ENCODE data around the gene SBDS.

SBDS gene

DNA sequence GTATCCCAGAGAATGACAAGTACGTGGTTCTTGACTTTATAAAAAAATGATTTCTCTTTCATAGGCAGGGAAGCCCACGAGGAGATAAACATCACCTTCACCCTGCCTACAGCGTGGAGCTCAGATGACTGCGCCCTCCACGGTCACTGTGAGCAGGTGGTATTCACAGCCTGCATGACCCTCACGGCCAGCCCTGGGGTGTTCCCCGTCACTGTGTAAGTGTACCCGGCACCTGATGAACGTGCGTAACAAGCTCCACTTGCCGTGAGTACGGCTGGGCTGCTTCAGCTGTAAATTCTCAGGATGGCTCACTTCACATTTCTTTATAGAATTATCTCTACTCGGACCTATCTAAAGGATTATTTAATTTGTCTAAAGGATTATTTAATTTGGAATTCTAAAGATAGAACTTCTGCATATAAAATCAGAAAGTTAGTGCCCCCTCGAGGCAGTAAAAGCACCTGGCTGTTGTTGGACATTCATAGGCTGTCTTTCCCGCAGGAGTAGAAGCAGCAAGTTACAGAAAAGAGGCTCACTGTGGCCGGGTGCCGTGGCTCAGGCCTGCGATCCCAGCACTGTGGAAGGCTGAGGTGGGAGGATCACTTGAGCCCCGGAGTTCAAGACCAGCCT is 46.8 kb downstream of the SBDS start:
- H3K4me3 ChIP-seq (ENCODE audit: low read depth, low read length), result no peak overlapping the region

DNA sequence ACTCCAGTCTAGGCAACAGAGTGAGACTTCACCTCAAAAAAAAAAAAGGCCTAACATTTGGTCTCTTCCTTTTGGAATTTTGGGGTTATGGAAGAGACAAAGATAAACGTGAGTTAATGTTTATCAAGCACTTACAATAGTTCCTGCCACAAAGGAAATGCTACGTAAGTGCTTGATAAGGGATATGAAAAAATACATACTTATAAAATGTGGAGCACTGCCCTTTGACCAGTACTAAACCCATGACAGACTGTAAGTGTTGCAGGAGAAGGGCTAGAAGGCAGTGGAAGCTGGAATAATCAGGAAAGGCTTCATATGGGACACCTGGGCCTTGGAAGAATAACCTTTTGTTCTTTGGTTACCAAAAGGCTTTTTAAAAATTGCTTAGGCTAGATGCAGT is 48.8 kb downstream of the SBDS start:
- no peak overlapping the region for H3K4me3 ChIP-seq (ENCODE audit: low read depth, low read length)

DNA sequence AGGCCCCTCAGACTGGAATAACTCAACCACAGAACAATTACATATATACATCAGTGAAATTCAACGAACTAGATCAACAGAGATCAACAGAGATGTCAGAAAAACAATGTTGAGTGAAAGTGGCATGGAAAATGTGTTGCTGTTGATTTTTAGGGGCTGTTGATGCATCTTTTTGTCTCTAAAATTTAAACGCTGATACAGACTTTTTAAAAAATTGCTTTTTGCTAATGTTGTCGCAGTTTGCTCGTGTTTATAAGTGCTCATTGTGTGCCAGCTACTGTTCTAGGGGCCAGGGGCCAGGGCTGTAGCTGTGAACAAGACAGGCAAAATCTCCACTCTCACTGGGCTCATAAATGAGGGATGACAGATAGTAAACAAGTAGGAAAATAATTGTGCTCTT is 56.1 kb downstream of the SBDS start:
- H3K4me3 ChIP-seq (ENCODE audit: low read depth, low read length), result no peak overlapping the region

DNA sequence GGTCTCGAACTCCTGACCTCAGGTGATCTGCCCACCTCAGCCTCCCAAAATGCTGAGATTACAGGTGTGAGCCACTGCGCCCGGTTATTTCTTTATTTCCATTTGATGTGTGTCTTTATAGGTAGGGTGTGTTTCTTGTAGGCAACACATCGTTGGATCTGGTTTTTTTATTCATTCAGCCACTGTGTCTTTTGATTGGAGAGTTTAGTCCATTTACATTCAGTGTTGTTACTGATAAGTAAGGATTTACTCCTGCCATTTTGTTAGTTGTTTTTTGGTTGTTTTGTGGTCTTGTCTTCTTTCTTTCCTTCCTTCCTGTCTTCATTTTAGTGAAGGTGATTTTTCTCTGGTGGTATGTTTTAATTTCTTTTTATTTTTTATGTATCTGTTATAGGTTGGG is 57.4 kb downstream of the SBDS start:
- H3K4me3 ChIP-seq (ENCODE audit: low read depth, low read length), result no peak overlapping the region
